Non-pigmented ciliary epithelial cell (primary cell): ENCODE results near the gene DHRS12.
A peak's percentile ranks its signal among the peaks of the same experiment; 100 is the strongest.

Experiments
- DNase-seq: peaks from one replicate; pipeline ENCODE4 v3.0.0-alpha.2; 2010; ENCODE audit warnings: low read depth

Gene DHRS12

DNA sequence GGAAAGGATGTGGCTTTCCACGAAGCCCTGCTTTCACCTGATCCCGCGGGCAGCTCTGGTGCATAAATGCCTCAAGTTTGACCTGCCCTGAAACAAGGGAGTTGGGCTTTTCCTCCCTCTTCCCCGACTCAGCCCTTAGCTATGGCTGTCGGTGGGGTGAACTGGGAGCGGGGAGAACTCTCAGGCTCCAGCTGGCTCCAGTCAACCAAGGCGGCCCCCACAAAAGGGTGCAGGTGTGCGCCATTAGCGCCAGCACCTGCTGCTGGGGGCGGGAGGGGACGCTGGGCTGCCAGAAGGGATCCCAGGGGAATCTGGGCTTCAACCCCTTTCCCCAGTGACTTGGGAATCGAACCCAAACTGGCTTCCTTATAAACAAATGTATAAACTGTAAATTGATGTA is 7.1 kb upstream of the DHRS12 start:
- no peak for DNase-seq

- DNase-seq: no peak
Observed at GRCh38 chr13:51808811-51809210, 4.8 kb upstream of the DHRS12 start.

DNA sequence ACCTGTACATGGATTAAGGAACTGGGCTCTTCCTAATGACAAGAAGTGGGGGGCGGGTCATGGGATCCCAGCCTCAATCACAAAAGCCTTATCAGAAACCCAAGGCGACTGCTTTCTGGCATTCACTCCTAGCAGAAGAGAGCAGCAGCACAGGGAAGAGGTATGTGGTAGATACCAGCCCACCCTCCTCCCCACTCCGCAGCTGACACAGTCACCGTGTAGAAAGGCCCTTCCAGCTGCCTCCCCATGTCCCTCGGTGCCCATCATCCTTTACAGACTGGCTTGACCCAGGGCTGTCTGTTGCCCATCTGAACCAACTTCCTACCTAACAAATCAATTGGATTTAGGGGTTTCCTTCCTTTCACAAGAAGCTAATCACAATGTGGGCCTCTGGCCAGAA is 3.1 kb upstream of the DHRS12 start:
- DNase-seq: no peak

DNA sequence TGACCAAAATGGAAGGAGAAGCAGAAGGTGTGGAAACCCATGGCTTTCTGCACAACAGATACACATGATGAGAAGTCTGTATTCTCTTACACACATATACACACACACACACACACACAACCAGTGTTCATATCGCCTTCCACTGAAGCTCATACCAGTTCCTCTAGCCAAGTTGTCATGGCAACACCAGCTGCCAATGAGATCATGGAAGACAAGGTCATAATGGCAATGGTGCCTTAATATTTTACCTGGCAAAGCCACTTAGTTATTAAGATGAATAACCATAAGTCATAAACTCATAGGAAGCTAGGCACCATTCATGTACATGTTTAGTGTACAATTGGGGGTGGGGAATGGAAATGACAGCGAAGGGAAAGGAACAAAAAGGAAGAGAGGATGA is 2.6 kb upstream of the DHRS12 start:
- DNase-seq: no peak

DNA sequence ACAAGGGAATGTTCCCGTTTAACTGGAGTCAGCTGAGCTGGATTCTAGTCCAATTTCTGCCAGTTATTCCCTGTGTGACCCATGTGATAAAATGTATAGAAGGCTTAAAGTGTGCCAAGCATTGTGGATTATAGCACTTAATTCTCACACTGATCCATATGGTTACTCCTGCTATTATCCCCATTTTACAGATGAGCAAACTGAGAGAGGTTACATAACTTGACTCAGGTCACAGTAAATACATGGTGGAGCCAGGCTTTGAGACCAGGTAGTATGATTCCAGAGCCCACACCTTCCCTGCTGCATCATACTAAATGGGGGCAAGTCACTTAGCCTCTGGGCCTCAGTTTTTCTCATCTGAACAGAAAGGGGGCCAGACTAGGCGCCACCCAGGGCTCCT is 2.0 kb upstream of the DHRS12 start:
- DNase-seq: no peak

GRCh38 chr13:51805313-51805712 is 1.4 kb upstream of the DHRS12 start:
- DNase-seq: no peak

- no peak for DNase-seq
Observed at GRCh38 chr13:51804295-51805172, 571 bp upstream of the DHRS12 start.

- DNase-seq: no peak
Observed at GRCh38 chr13:51802631-51803418, 1.1 kb downstream of the DHRS12 start.

GRCh38 chr13:51801631-51802099 is 2.3 kb downstream of the DHRS12 start:
- no peak for DNase-seq

DNA sequence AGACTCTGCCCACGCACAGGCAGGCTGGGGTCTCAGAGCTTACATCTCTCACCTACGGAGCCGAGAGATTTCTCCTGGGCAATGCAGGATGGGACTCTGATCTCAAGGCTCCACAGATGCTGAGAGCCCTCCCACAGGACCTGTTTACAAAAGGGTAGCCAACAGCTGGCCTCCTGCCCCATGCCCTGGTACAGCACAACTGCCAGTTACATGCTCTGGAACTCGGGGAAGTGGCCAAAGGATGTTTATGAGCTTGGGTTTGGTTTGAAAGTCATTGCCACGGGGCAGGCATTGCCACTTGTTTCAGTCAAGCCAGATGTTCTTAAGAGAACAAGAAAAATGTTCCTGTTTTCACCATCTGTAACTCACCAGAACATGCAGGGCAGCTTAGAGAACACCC is 3.5 kb downstream of the DHRS12 start:
- no peak for DNase-seq

DNA sequence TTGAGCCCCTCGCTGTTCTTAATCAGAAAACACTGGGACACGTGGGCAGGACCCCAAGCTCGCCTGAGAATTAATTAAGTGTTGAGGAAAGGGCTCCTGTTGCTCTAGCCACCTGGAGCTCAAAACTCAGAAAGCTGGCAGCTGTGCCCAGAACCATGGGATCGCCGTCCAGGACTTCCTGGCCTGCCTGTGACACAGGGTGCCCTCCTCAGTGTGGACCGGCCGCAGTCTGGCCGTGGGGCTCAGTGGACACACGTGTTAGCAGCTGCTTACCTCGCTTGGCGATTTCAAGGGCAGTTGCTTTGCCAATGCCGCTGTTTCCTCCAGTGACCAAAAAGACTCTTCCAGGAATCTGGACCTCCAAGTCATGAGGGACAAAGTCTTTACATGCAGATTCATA is 4.7 kb downstream of the DHRS12 start:
- DNase-seq: no peak

DNA sequence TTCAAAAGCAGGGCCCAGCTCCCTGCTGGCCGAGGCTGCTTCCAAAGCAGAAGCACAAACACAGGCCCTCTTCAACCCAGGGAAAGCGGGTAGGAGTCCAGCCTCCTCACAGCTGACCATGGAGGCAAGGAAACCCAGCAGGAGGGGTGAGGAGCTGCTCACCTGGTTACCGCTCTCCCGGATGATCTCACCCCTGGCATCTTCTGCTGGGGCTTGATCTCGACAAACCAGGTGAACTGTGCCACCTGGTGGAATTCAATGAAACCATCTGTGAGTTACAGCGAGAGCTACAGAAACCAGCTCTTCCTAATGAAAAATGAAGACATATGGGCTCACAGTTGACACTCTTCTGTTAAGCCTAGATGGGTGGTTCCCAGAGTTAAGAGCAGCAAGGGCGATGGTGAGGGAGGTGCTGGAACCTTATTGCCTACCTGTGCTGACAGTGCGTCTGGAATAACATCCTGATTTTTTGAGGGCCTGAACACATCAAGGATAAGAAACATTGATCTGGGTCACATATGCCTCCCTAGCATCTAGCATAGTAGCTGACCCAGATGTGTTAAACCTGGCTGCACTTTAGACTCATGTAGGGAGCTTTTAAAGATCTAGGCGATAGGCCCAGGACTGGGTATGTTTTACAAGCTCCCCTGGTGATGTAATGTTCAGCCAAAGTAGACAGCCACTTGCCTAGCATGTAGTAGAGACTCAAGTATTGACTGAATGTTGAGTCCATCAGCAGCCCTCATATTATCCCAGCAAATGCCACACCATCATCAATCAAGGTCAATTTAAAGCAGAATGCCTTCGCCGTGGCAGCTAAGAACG is 6.1 kb downstream of the DHRS12 start:
- no peak for DNase-seq

DNA sequence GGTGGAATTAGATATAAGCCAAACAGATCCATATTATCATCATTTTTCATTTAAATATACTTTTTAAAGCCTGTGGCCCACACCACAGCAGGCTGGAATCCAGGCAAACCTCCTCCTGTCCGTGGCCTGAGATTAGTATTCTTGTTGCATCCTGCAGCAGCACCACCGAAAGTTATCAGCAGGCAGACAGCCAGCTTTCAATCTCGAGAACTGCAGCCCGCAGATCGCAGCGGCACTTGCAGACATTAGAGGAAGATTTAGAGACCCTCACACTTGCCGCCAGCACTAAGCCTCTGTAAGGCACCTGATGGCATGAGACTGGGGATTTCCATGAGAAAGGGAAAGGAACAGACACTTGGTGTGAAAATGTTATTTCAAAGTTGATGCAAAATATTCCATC is 7.4 kb downstream of the DHRS12 start:
- DNase-seq: no peak

DNA sequence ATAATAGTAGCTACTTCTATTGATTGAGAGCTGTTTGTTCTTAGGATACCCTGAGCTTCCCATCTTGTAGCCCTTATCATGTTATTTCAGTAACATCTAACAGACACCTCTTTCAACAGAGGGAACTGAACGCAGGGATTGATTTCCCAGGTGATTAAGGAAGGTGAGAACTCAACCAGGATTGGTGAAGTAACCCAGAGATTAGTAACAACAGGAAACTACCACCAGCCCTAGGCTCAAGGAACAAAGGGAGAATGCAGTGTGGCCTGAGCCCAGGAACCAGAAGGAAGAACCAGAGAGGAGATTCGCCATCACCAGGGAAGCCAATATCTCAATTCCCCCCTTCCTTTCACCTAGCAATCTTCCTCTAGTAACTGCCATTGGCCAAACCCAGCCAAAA is 8.5 kb downstream of the DHRS12 start:
- no peak for DNase-seq

GRCh38 chr13:51794964-51795363 is 9.0 kb downstream of the DHRS12 start:
- DNase-seq: no peak

- DNase-seq: peak; percentile 68
Observed at GRCh38 chr13:51793570-51794271, 10.2 kb downstream of the DHRS12 start.

- no peak for DNase-seq
Observed at GRCh38 chr13:51786425-51787265, 17.3 kb downstream of the DHRS12 start.

- DNase-seq: no peak
Observed at GRCh38 chr13:51785712-51786424, 18.1 kb downstream of the DHRS12 start.

GRCh38 chr13:51784097-51784496 is 19.9 kb downstream of the DHRS12 start:
- DNase-seq: no peak

- DNase-seq: no peak
Observed at GRCh38 chr13:51783428-51784094, 20.4 kb downstream of the DHRS12 start.
